A673 (cell line): ENCODE data around the gene IKBKE. TPM values are rescaled to one million over a fixed set of nuclear protein-coding genes. Genes with fewer than 3 reads are reported as not detected.
A peak's percentile ranks its signal among the peaks of the same experiment; 100 is the strongest.

Experiments used
- BruUV-seq: library from RNA; stranded (reverse); fragments of 400-500 nt; replicated peaks from 2 replicates; lab custom pipeline; 2021; lab: Mats Ljungman, UMichigan
- CTCF ChIA-PET: fragments of 300-600 bp; sonication (Branson Sonifier 250); formaldehyde crosslinking; loops from one replicate; lab custom pipeline; 2022; ENCODE audit warnings: antibody characterized with exemption; lab: Charles Lee
- POLR2A ChIA-PET: fragments of 300-600 bp; sonication (Branson Sonifier 250); formaldehyde crosslinking; loops from one replicate; lab custom pipeline; 2022; ENCODE audit warnings: antibody characterized with exemption; ENCODE audit not compliant: low non-redundant PET; lab: Charles Lee
- DNase-seq: peaks from one replicate; pipeline ENCODE4 v3.0.0-alpha.2; 2015; ENCODE audit warnings: low spot score
- H3K27ac ChIP-seq: fragments of 200-600 bp; sonication (generic); 2 replicates; pipeline ENCODE4 v1.5.1; 2016; ENCODE audit warnings: mixed run types, low read depth, mild to moderate bottlenecking, mixed read lengths, antibody characterized with exemption, low read length; ENCODE audit not compliant: poor library complexity, severe bottlenecking
- H3K27me3 ChIP-seq: fragments of 200-600 bp; sonication (generic); replicated peaks from 2 replicates; pipeline ENCODE4 v1.6.1; 2017; ENCODE audit warnings: mixed run types, low read depth, mild to moderate bottlenecking, mixed read lengths, antibody characterized with exemption, low read length; ENCODE audit not compliant: insufficient read depth, poor library complexity
- H3K36me3 ChIP-seq: fragments of 200-600 bp; sonication (generic); 2 replicates; pipeline ENCODE4 v1.6.1; 2016; ENCODE audit warnings: mixed run types, mild to moderate bottlenecking, mixed read lengths, antibody characterized with exemption, low read length; ENCODE audit not compliant: insufficient read depth, poor library complexity, severe bottlenecking
- H3K4me1 ChIP-seq: fragments of 200-600 bp; sonication (generic); 2 replicates; pipeline ENCODE4 v1.6.1; 2017; ENCODE audit warnings: mixed run types, mild to moderate bottlenecking, mixed read lengths, antibody characterized with exemption, low read length; ENCODE audit not compliant: insufficient read depth, poor library complexity, severe bottlenecking
- H3K4me3 ChIP-seq: fragments of 200-600 bp; sonication (generic); 2 replicates; pipeline ENCODE4 v1.5.1; 2016; ENCODE audit warnings: low read depth, mixed run types, mild to moderate bottlenecking, mixed read lengths, low read length; ENCODE audit not compliant: poor library complexity, severe bottlenecking
- H3K9me3 ChIP-seq: fragments of 200-600 bp; sonication (generic); 2 replicates; pipeline ENCODE4 v1.6.1; 2016; ENCODE audit warnings: mixed run types, low read depth, mild to moderate bottlenecking, mixed read lengths, antibody characterized with exemption, low read length; ENCODE audit not compliant: poor library complexity, severe bottlenecking
- CTCF ChIP-seq: fragments of 300-800, 200-600 bp; sonication (generic); conservative IDR thresholded peaks from 2 replicates; pipeline ENCODE4 v1.5.1; 2017; ENCODE audit warnings: low read depth, mild to moderate bottlenecking, antibody characterized with exemption, low read length, moderate library complexity, mixed read lengths
- EZH2 ChIP-seq: fragments of 200-600 bp; sonication (generic); IDR thresholded peaks from 2 replicates; pipeline ENCODE4 v1.6.1; 2017; ENCODE audit warnings: borderline replicate concordance, low read depth, mild to moderate bottlenecking, mixed read lengths, antibody characterized with exemption, low read length; ENCODE audit not compliant: poor library complexity, severe bottlenecking
- intact Hi-C: fragments of 100-400 bp; cut with micrococcal nuclease; formaldehyde crosslinking; loops from one replicate; pipeline ENCODE4 v1.10.0; 2022; ENCODE audit not compliant: unreplicated experiment
- total RNA-seq: library from RNA; stranded (reverse); gene quantifications from 2 replicates; pipeline ENCODE4 v1.2.3, GENCODE V29; 2021

The IKBKE gene
- total RNA-seq, 1 experiment from 2014 or later, result 2.9 TPM

GRCh38 chr1:206504363-206504713 is 34.1 kb downstream of the IKBKE start:
- BruUV-seq, result no TSS peak
- ChIA-PET POLR2A (no interaction called here), CTCF (no interaction called here)
- DNase-seq, result no peak
- H3K4me1 ChIP-seq, result peaks cover 8% of the 10 kb centered on the region
- H3K9me3 ChIP-seq, result no peaks in the 10 kb centered on the region
- intact Hi-C loops, result no loop called here
- H3K27me3 ChIP-seq, result peaks cover 44% of the 10 kb centered on the region
- no peak overlapping the region for H3K4me3 ChIP-seq
- TF ChIP-seq CTCF (no peak), EZH2 (no peak)
- no peaks in the 10 kb centered on the region for H3K36me3 ChIP-seq
- H3K27ac ChIP-seq, result no peak overlapping the region

GRCh38 chr1:206505702-206506355 is 35.6 kb downstream of the IKBKE start:
- Histone ChIP-seq H3K9me3 (no peaks in the 10 kb centered on the region), H3K4me3 (no peak overlapping the region), H3K36me3 (no peaks in the 10 kb centered on the region), H3K4me1 (peaks cover 8% of the 10 kb centered on the region), H3K27ac (no peak overlapping the region), H3K27me3 (peaks cover 46% of the 10 kb centered on the region)
- no TSS peak for BruUV-seq
- ChIA-PET CTCF (interaction anchor here (0.6 to 0.8 kb wide), 2 partner anchors 78 kb away, joined by 3 read pairs; no protein-coding TSS in a partner anchor), POLR2A (no interaction called here)
- no peak for DNase-seq
- intact Hi-C loops, result no loop called here
- TF ChIP-seq CTCF (peak; percentile 51), EZH2 (no peak)

GRCh38 chr1:206506405-206507283 is 36.4 kb downstream of the IKBKE start:
- no peaks in the 10 kb centered on the region for H3K36me3 ChIP-seq
- DNase-seq, result no peak
- intact Hi-C loops, result no loop called here
- H3K27me3 ChIP-seq, result peaks cover 46% of the 10 kb centered on the region
- no peaks in the 10 kb centered on the region for H3K9me3 ChIP-seq
- no peak overlapping the region for H3K27ac ChIP-seq
- POLR2A ChIA-PET, result no interaction called here
- H3K4me3 ChIP-seq, result peak overlapping the region; percentile 42
- TF ChIP-seq EZH2, result peak; percentile 11
- no peak for TF ChIP-seq CTCF
- CTCF ChIA-PET, result interaction anchor here (0.6 to 0.8 kb wide), 3 partner anchors 27 to 103 kb away, joined by 3 to 8 read pairs (median 3); no protein-coding TSS in a partner anchor
- peaks cover 8% of the 10 kb centered on the region for H3K4me1 ChIP-seq
- BruUV-seq, result no TSS peak
